GM21423 (cell line): ENCODE measurements around the gene ARHGAP27.
"Not testable (repeated sequence)": the region's sequence is repeated elsewhere in the genome, so short reads cannot be mapped to it uniquely, and the experiment has no call there.

Source experiments
- ATAC-seq: cut with Tn5 transposase; IDR thresholded peaks from one replicate; pipeline ENCODE4 v1.9.1; 2021; ENCODE audit warnings: mild to moderate bottlenecking, moderate library complexity; ENCODE audit not compliant: unreplicated experiment

Gene ARHGAP27

GRCh38 chr17:45432405-45433158, at the start of gene ARHGAP27:
Gene ARHGAP27 (minus strand): TSS chr17:45432870. CDS start chr17:45430279, 2,591 bp downstream.
- no peak for ATAC-seq

- not testable (repeated sequence) for ATAC-seq
Measured at GRCh38 chr17:45482317-45482716, 49.6 kb upstream of the ARHGAP27 start.

GRCh38 chr17:45475436-45475835, 42.8 kb upstream of the ARHGAP27 start:
- not testable (repeated sequence) for ATAC-seq

GRCh38 chr17:45472249-45472648, 39.6 kb upstream of the ARHGAP27 start:
- ATAC-seq: not testable (repeated sequence)

- not testable (repeated sequence) for ATAC-seq
Measured at GRCh38 chr17:45469204-45469563, 36.5 kb upstream of the ARHGAP27 start.

- ATAC-seq: not testable (repeated sequence)
Measured at GRCh38 chr17:45468293-45469203, 35.9 kb upstream of the ARHGAP27 start.

GRCh38 chr17:45461524-45462327, 29.1 kb upstream of the ARHGAP27 start:
- peak; percentile 85 for ATAC-seq

- ATAC-seq: not testable (repeated sequence)
Measured at GRCh38 chr17:45460422-45460821, 27.8 kb upstream of the ARHGAP27 start.

- not testable (repeated sequence) for ATAC-seq
Measured at GRCh38 chr17:45454341-45454740, 21.7 kb upstream of the ARHGAP27 start.

- not testable (repeated sequence) for ATAC-seq
Measured at GRCh38 chr17:45453731-45454130, 21.1 kb upstream of the ARHGAP27 start.

- ATAC-seq: not testable (repeated sequence)
Measured at GRCh38 chr17:45453225-45453534, 20.5 kb upstream of the ARHGAP27 start.

GRCh38 chr17:45452329-45453224, 19.9 kb upstream of the ARHGAP27 start:
- ATAC-seq: not testable (repeated sequence)

- ATAC-seq: not testable (repeated sequence)
Measured at GRCh38 chr17:45451660-45452059, 19.0 kb upstream of the ARHGAP27 start.

GRCh38 chr17:45451131-45451530, 18.5 kb upstream of the ARHGAP27 start:
- no peak for ATAC-seq

- ATAC-seq: not testable (repeated sequence)
Measured at GRCh38 chr17:45449708-45450329, 17.1 kb upstream of the ARHGAP27 start.

- ATAC-seq: not testable (repeated sequence)
Measured at GRCh38 chr17:45449260-45449659, 16.6 kb upstream of the ARHGAP27 start.

GRCh38 chr17:45448483-45448882, 15.8 kb upstream of the ARHGAP27 start:
- ATAC-seq: not testable (repeated sequence)

GRCh38 chr17:45448066-45448465, 15.4 kb upstream of the ARHGAP27 start:
- not testable (repeated sequence) for ATAC-seq

- ATAC-seq: not testable (repeated sequence)
Measured at GRCh38 chr17:45447650-45448049, 15.0 kb upstream of the ARHGAP27 start.
